Astrocyte (in vitro differentiated cells and primary cell): ENCODE results near the gene TRAPPC2B. TPM values are rescaled to one million over a fixed set of nuclear protein-coding genes. Genes with fewer than 3 reads are reported as not detected.

ENCODE experiments used
- DNase-seq: peaks from one replicate; pipeline ENCODE4 v3.0.0-alpha.2; 2010; ENCODE audit warnings: low read depth
- FAIRE-seq: peaks from 2 replicates; lab custom pipeline; 2011; peaks lifted over from hg19 to GRCh38; lab: Jason Lieb, UNC
- H2AFZ ChIP-seq: 2 replicates; pipeline ENCODE4 v1.6.0; 2012; ENCODE audit warnings: low read depth, low read length, inconsistent platforms
- H3K27ac ChIP-seq: 2 replicates; pipeline ENCODE4 v1.5.1; 2011; ENCODE audit warnings: low read depth, low read length, inconsistent platforms
- H3K27me3 ChIP-seq: 2 replicates; pipeline ENCODE4 v1.6.0; 2011; ENCODE audit warnings: low read length, inconsistent platforms; ENCODE audit not compliant: insufficient read depth
- H3K36me3 ChIP-seq: 2 replicates; pipeline ENCODE4 v1.5.1; 2011; ENCODE audit warnings: low read length, inconsistent platforms; ENCODE audit not compliant: insufficient read depth
- H3K4me1 ChIP-seq: 2 replicates; pipeline ENCODE4 v1.5.1; 2011; ENCODE audit warnings: low read length, inconsistent platforms; ENCODE audit not compliant: insufficient read depth
- H3K4me2 ChIP-seq: 2 replicates; pipeline ENCODE4 v1.6.0; 2012; ENCODE audit warnings: low read length, inconsistent platforms
- H3K4me3 ChIP-seq: 2 replicates; pipeline ENCODE4 v1.5.1; 2011; ENCODE audit warnings: low read depth, mild to moderate bottlenecking, low read length, inconsistent platforms; ENCODE audit not compliant: insufficient read depth
- H3K79me2 ChIP-seq: 2 replicates; pipeline ENCODE4 v1.6.0; 2012; ENCODE audit warnings: mild to moderate bottlenecking, low read length, inconsistent platforms; ENCODE audit not compliant: insufficient read depth
- H3K9ac ChIP-seq: 2 replicates; pipeline ENCODE4 v1.6.0; 2012; ENCODE audit warnings: mild to moderate bottlenecking, low read length, inconsistent platforms
- H3K9me3 ChIP-seq: 2 replicates; pipeline ENCODE4 v1.5.1; 2012; ENCODE audit warnings: low read depth, mild to moderate bottlenecking, low read length, inconsistent platforms; ENCODE audit not compliant: insufficient read depth
- H4K20me1 ChIP-seq: 2 replicates; pipeline ENCODE4 v1.6.0; 2012; ENCODE audit warnings: low read length, inconsistent platforms; ENCODE audit not compliant: insufficient read depth
- H3K27ac Mint-ChIP-seq: one replicate; pipeline ENCODE4 v1.8.0; 2021; ENCODE audit warnings: mild to moderate bottlenecking, mixed read lengths; ENCODE audit not compliant: unreplicated experiment
- H3K27me3 Mint-ChIP-seq: one replicate; pipeline ENCODE4 v1.8.0; 2021; ENCODE audit warnings: low read depth, mixed read lengths; ENCODE audit not compliant: unreplicated experiment
- H3K36me3 Mint-ChIP-seq: one replicate; pipeline ENCODE4 v1.8.0; 2021; ENCODE audit warnings: low read depth, mixed read lengths; ENCODE audit not compliant: unreplicated experiment
- H3K4me1 Mint-ChIP-seq: one replicate; pipeline ENCODE4 v1.8.0; 2021; ENCODE audit warnings: low read depth, mixed read lengths; ENCODE audit not compliant: unreplicated experiment
- H3K4me3 Mint-ChIP-seq: one replicate; pipeline ENCODE4 v1.8.0; 2021; ENCODE audit warnings: mild to moderate bottlenecking, moderate library complexity, mixed read lengths; ENCODE audit not compliant: unreplicated experiment
- H3K9me3 Mint-ChIP-seq: one replicate; pipeline ENCODE4 v1.8.0; 2021; ENCODE audit warnings: mild to moderate bottlenecking, mixed read lengths; ENCODE audit not compliant: unreplicated experiment
- CTCF ChIP-seq: IDR thresholded peaks from 2 replicates; pipeline ENCODE4 v1.5.1; 2011; ENCODE audit warnings: low read depth, mild to moderate bottlenecking, inconsistent platforms, low read length, moderate library complexity; ENCODE audit not compliant: insufficient read depth
- EZH2 ChIP-seq: IDR thresholded peaks from 2 replicates; pipeline ENCODE4 v1.6.1; 2012; ENCODE audit warnings: mild to moderate bottlenecking, low read length, inconsistent platforms; ENCODE audit not compliant: insufficient read depth
- total RNA-seq: library from RNA; stranded (reverse); gene quantifications from 2 replicates; pipeline ENCODE4 v1.2.1, GENCODE V29; 2021

Gene TRAPPC2B
- total RNA-seq, 1 donor from 2014 or later: 9.2 TPM

DNA sequence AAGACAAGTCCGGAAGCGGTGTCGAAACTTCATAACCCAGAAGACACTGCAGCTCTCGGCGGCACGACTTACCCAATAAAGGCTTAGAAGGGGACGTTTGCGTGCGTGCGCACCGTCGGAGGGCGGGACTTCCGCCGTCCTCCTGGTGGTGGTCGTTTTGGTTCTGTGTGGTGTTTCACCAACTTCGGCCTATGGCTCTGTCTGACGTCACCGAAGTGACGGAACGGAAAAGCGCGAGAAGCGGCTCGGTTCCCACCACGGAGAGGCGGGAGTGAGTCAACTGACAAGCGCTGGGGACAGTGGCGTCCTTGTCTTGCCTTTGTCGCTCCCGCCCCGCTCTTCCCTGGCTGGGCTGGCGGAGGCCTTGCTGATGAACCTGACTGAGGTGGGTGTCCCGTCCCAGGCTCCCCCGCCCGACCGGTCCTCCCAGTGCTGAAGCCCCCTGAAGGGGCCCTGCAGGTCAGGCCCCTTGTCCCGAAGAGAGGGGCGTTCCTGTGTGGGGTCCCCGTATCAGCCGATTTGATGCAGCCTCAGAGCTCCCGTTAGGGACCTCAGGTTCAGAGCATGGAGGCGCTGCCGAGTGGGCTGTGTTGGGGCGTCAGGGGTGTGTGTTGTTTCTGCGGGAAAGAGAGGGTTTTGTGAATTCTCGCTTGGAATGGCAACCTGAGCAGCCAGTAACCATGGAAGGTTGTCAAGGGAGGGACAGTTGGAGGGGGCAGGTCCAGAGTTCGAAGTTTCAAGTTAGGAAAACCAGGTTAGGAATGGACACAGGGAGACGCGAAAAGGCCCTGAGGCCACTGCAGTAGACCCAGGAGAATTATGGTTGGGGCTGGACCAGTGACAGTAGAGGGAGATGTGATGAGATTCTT, 26.6 kb downstream of the TRAPPC2B start, which contains the start of gene ZNF548:
Gene ZNF548, plus strand, starts transcription at position 125 of the 869 bp plus-strand sequence. Its CDS starts 246 bp downstream, at position 371.
- H3K36me3 ChIP-seq: no peaks in the 10 kb centered on the region
- peak within 1 kb of the TSS; percentile 98 for H3K4me2 ChIP-seq
- no peaks in the 10 kb centered on the region for H3K27me3 ChIP-seq
- peak within 1 kb of the TSS; percentile 97 for H3K4me3 Mint-ChIP-seq
- no peaks in the 10 kb centered on the region for H3K9me3 ChIP-seq
- H3K27ac Mint-ChIP-seq: peak within 1 kb of the TSS; percentile 88
- H3K4me1 ChIP-seq: peaks cover 7% of the 10 kb centered on the region
- H3K9me3 Mint-ChIP-seq: peaks cover 2% of the 10 kb centered on the region
- peaks cover 48% of the 10 kb centered on the region for H3K79me2 ChIP-seq
- H3K27ac ChIP-seq: peak within 1 kb of the TSS; percentile 93
- no peaks in the 10 kb centered on the region for H3K27me3 Mint-ChIP-seq
- peaks cover 19% of the 10 kb centered on the region for H4K20me1 ChIP-seq
- H3K4me3 ChIP-seq: peak within 1 kb of the TSS; percentile 94
- H3K9ac ChIP-seq: peak within 1 kb of the TSS; percentile 96
- H3K36me3 Mint-ChIP-seq: peaks cover 12% of the 10 kb centered on the region
- FAIRE-seq: peak; percentile 34
- peak within 1 kb of the TSS; percentile 88 for H2AFZ ChIP-seq
- H3K4me1 Mint-ChIP-seq: peaks cover 7% of the 10 kb centered on the region
- peak; percentile 99 for DNase-seq
- TF ChIP-seq EZH2: no peak
- peak; percentile 17 for TF ChIP-seq CTCF

DNA sequence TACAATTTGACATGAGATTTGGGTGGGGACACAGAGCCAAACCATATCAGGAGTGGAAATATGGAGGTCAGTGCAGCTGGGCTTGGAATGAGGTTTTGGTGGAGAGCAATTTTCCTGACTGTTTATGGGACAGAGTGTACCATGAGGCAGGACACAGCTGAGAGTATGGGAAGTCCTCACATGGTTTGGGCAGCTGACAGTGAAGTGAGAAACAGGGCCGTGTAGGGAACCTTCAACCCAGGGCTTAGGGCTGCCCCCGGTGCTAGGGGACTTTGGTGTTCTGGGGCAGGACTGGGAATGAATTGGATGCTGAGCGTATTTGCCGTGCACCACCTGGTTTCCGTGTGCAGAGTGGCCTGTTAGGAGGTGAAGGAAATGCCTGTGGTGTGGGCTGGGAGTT, 32.4 kb downstream of the TRAPPC2B start:
- FAIRE-seq (no peak), DNase-seq (no peak)
- H3K27me3 ChIP-seq: no peaks in the 10 kb centered on the region
- H3K9me3 ChIP-seq: peaks cover 39% of the 10 kb centered on the region
- peaks cover 4% of the 10 kb centered on the region for H3K4me1 Mint-ChIP-seq
- H2AFZ ChIP-seq: no peak overlapping the region
- H3K27ac Mint-ChIP-seq: no peak overlapping the region
- H3K36me3 Mint-ChIP-seq: peaks cover 46% of the 10 kb centered on the region
- H3K9ac ChIP-seq: no peak overlapping the region
- H3K4me3 ChIP-seq: no peak overlapping the region
- H3K4me2 ChIP-seq: no peak overlapping the region
- peaks cover 4% of the 10 kb centered on the region for H3K4me1 ChIP-seq
- no peak overlapping the region for H3K27ac ChIP-seq
- peaks cover 23% of the 10 kb centered on the region for H3K36me3 ChIP-seq
- peaks cover 62% of the 10 kb centered on the region for H3K79me2 ChIP-seq
- H3K4me3 Mint-ChIP-seq: no peak overlapping the region
- TF ChIP-seq CTCF (no peak), EZH2 (no peak)
- H4K20me1 ChIP-seq: peaks cover 15% of the 10 kb centered on the region
- no peaks in the 10 kb centered on the region for H3K27me3 Mint-ChIP-seq
- H3K9me3 Mint-ChIP-seq: peaks cover 12% of the 10 kb centered on the region

GRCh38 chr19:57398868-57399267, 35.5 kb downstream of the TRAPPC2B start:
- Mint-ChIP-seq H3K4me3 (no peak overlapping the region), H3K9me3 (peaks cover 19% of the 10 kb centered on the region), H3K27ac (no peak overlapping the region), H3K4me1 (peaks cover 3% of the 10 kb centered on the region), H3K27me3 (no peaks in the 10 kb centered on the region), H3K36me3 (peaks cover 62% of the 10 kb centered on the region)
- Histone ChIP-seq H3K27ac (no peak overlapping the region), H3K4me1 (no peaks in the 10 kb centered on the region), H3K4me3 (no peak overlapping the region), H2AFZ (no peak overlapping the region), H3K79me2 (peaks cover 35% of the 10 kb centered on the region), H3K9me3 (peaks cover 59% of the 10 kb centered on the region), H3K4me2 (no peak overlapping the region), H3K36me3 (peaks cover 26% of the 10 kb centered on the region), H3K9ac (no peak overlapping the region), H3K27me3 (no peaks in the 10 kb centered on the region), H4K20me1 (no peaks in the 10 kb centered on the region)
- DNase-seq (no peak), FAIRE-seq (no peak)
- no peak for TF ChIP-seq CTCF
- no peak for TF ChIP-seq EZH2
